Loucy (cell line): ENCODE results near the gene ADORA2A.

Experiments used
- CTCF ChIP-seq: fragments of 200-600 bp; sonication (generic); conservative IDR thresholded peaks from 2 replicates; pipeline ENCODE4 v1.5.1; 2014; ENCODE audit warnings: mild to moderate bottlenecking, antibody characterized with exemption, low read length
- EZH2phosphoT487 ChIP-seq: fragments of 200-600 bp; IDR thresholded peaks from 2 replicates; pipeline ENCODE4 v1.6.1; 2018; ENCODE audit warnings: antibody characterized with exemption, mild to moderate bottlenecking, moderate library complexity, borderline replicate concordance

- TF ChIP-seq CTCF (no peak), EZH2phosphoT487 (no peak)
Measured at GRCh38 chr22:24460418-24461089, 33.2 kb downstream of the ADORA2A start.
